Epidermal melanocyte (primary cell): ENCODE measurements around the gene ZNF70.

Source experiments
- DNase-seq: peaks from one replicate; pipeline ENCODE4 v3.0.0; 2011; ENCODE audit warnings: low spot score; ENCODE audit not compliant: insufficient read length

The ZNF70 gene

GRCh38 chr22:23750714-23751440, at the start of gene ZNF70:
Gene ZNF70, minus strand, starts transcription at chr22:23751112. Its CDS starts 5,972 bp downstream, at chr22:23745140.
- DNase-seq = peak; percentile 82

- no peak for DNase-seq
Measured at GRCh38 chr22:23796461-23796860, 45.5 kb upstream of the ZNF70 start.

GRCh38 chr22:23793326-23793725, 42.4 kb upstream of the ZNF70 start:
- DNase-seq = no peak

- no peak for DNase-seq
Measured at GRCh38 chr22:23791738-23792645, 41.1 kb upstream of the ZNF70 start.

- DNase-seq = peak; percentile 39
Measured at GRCh38 chr22:23790819-23791737, 40.2 kb upstream of the ZNF70 start.

- DNase-seq = no peak
Measured at GRCh38 chr22:23789638-23790037, 38.7 kb upstream of the ZNF70 start.

- no peak for DNase-seq
Measured at GRCh38 chr22:23789121-23789520, 38.2 kb upstream of the ZNF70 start.

GRCh38 chr22:23787910-23788309, 37.0 kb upstream of the ZNF70 start:
- DNase-seq = no peak

- no peak for DNase-seq
Measured at GRCh38 chr22:23787600-23787896, 36.6 kb upstream of the ZNF70 start.

GRCh38 chr22:23786752-23787599, 36.1 kb upstream of the ZNF70 start, which contains the start of gene SMARCB1:
Gene SMARCB1, plus strand, starts transcription at chr22:23786966. Its CDS starts 204 bp downstream, at chr22:23787170.
- DNase-seq = peak; percentile 91

GRCh38 chr22:23786261-23786710, 35.4 kb upstream of the ZNF70 start:
- DNase-seq = no peak

GRCh38 chr22:23784215-23784732, 33.4 kb upstream of the ZNF70 start:
- no peak for DNase-seq

GRCh38 chr22:23783265-23784150, 32.6 kb upstream of the ZNF70 start:
- DNase-seq = no peak

- no peak for DNase-seq
Measured at GRCh38 chr22:23782703-23783102, 31.8 kb upstream of the ZNF70 start.

GRCh38 chr22:23782252-23782651, 31.3 kb upstream of the ZNF70 start:
- no peak for DNase-seq

- DNase-seq = no peak
Measured at GRCh38 chr22:23781511-23782183, 30.7 kb upstream of the ZNF70 start.

GRCh38 chr22:23781065-23781464, 30.2 kb upstream of the ZNF70 start:
- peak; percentile 61 for DNase-seq

GRCh38 chr22:23780146-23780748, 29.3 kb upstream of the ZNF70 start:
- no peak for DNase-seq
